ENCODE measurements around the gene EYS. TPM values are rescaled to one million over a fixed set of nuclear protein-coding genes. Genes with fewer than 3 reads are reported as not detected.

EYS gene
- total RNA-seq, 1 experiment from 2014 or later, result not detected

GRCh38 chr6:65253041-65253440, 454.0 kb downstream of the EYS start:
- DNase-seq (ENCODE audit: extremely low read depth, low read depth), result no peak

DNA sequence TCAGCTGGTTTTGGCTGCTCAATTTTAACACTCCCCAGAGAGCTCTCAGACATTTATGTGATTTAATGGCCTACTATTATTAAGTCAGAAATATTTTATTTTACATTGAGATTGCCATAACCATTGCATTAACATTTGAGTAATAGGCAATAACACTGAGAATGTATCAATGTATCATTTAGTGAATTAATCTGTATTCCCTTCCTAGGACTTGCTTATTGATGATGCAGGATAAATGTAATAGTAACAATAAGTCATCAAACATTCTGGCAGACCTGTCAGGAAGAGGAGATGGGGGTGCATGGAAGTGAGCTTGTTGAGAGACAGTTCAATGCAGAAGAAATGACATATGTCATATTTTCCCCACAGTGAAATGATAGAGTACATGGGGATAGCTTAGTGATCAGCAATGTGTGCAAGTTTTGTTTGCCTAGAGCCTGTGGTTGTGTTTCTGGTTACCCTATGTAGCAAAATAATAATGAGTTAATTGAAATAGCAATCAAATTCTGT, 458.9 kb downstream of the EYS start:
- no peak for DNase-seq (ENCODE audit: extremely low read depth, low read depth)

- no peak for DNase-seq (ENCODE audit: extremely low read depth, low read depth)
These were observed 475.4 kb downstream of the EYS start for GRCh38 chr6:65231616-65232015.

DNA sequence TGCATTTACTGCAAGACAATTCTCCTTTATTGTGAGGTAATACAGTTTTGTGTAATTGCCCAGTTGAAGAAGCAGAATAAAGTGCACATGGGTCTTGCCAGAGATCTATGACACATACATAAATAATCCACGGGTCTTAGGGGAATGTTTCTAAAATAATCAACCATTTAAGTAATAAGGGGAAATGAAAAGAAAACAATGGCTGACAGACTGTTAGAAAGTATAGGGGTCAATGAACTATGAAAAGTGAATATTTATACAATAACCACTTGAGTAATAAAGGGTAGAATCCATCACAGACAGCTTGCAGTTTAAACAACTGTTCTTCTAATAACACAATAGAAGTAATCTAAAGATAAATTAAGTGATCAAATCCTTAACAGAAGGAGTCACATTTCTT, 477.2 kb downstream of the EYS start:
- DNase-seq (ENCODE audit: extremely low read depth, low read depth), result no peak

DNA sequence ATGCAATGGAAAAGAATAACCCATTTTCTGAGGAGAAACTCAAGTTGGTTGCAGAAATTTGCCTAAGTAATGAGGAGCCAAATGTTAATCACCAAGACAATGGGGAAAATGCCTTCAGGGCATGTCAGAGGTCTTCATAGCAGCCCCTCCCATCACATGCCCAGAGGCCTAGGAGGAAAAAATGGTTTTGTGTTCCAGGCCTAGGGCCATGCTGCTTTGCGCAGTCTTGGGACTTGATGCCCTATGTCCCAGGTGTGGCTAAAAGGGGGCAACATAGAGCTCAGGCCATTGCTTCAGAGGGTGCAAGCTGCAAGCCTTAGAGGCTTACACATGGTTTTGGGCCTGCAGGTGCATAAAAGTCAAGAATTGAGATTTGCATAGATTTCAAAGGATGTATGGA, 485.9 kb downstream of the EYS start:
- no peak for DNase-seq (ENCODE audit: extremely low read depth, low read depth)

DNA sequence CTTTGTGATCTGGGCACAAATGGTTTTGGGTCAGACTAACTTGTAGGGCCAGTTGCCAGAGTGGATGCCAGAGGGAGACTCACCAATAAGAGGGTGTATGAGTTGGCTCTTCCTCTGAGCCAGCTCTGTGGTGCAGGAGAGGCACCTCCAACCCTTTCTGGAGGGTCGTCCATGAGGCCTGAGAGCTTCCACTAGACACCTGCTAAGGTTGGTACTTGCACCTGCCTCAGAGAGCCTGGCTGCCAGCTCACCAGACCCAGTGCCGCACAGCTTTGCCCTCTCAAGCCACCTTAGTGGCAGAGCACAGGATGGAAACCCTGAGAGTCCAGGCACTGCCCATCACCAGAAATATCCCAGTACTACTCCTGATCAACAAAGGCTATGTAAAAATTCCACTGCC, 504.3 kb downstream of the EYS start:
- DNase-seq (ENCODE audit: extremely low read depth, low read depth), result no peak

DNA sequence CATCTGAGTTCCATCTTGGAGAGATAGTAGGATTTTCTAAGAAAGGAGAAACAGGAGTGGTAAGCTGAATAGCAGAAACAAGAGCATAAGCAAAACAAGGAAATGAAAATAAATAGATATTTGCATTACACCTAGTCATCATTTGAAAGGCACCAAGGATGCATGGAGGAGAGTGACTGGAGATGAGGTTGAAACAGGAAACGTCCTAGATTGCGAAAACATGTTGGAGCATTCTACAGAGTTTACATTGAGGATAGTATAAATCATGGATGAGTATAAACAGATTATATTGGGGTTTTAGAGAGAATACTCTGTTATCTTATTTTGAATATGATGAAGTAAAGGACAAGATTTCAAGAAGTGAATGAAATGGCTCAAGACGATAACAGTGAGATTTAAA, 507.3 kb downstream of the EYS start:
- no peak for DNase-seq (ENCODE audit: extremely low read depth, low read depth)

GRCh38 chr6:65199121-65199520, 507.9 kb downstream of the EYS start:
- no peak for DNase-seq (ENCODE audit: extremely low read depth, low read depth)

DNA sequence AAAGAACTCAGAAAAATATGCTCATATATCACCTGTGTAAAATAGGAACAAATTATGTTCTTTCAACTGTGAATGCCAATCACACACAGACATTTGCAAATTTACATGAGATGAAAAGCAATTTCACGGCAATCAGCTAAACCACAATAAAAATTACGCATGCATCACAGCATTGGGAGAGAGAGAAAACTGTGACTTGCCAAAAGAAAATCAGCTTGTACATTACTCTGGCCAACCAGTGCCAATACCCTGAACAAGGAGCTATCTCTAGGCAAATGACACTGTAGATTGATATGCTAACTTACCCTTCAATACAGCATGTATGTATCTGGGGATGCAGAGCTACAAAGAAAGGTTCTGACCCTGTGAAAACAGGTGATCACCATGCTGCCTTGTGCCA, 515.6 kb downstream of the EYS start:
- DNase-seq (ENCODE audit: extremely low read depth, low read depth), result no peak

DNA sequence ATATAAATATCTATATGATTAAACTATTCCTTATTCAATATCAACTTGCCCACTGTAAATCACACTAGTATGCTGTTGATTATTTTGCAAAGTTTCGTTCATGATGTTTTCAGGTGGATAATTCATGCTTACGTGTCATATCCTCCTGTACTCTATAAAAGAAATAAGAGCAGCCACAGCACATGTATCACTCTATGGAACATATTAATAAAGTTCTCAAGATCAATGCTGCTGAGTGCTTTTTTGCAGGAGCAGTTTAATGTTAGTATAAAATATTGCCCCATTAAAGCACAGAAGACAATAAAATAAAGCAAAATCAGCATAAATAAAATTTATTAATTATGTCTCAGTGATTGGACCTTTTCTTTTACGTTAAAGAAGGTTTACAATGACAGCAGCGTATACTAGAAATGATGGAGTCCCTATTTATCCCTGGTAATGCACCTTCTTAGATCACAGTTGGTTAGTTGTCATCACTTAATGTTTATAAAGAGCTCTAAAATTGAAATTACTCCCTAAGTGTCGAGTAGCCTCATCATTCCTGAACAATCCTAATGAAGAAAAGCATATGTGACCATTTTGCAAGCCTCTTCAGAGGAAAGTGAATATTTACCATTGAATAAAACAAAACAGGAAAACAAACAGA, 517.7 kb downstream of the EYS start:
- no peak for DNase-seq (ENCODE audit: extremely low read depth, low read depth)

- no peak for DNase-seq (ENCODE audit: extremely low read depth, low read depth)
These were observed 520.2 kb downstream of the EYS start for GRCh38 chr6:65186826-65187225.

GRCh38 chr6:65182681-65183080, 524.3 kb downstream of the EYS start:
- no peak for DNase-seq (ENCODE audit: extremely low read depth, low read depth)

DNA sequence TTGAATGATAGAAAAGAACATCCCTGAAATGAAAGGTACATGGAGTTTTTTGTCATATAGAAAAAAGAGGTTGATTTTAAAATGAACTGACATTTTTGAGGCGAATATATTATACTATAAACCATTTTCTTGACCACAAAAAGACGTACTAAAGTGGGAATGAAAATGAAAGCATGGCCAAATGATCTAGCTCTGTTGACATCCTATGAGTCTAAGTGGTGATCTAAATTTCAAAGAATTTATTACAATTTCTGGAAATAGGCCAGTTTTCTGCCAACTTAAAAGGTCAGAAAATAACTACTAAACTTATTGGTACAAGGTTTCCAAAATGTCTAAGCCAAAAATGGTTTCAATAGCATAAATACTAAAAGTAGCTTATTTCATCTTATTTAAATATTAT, 536.8 kb downstream of the EYS start:
- DNase-seq (ENCODE audit: extremely low read depth, low read depth), result no peak

- no peak for DNase-seq (ENCODE audit: extremely low read depth, low read depth)
These were observed 545.4 kb downstream of the EYS start for GRCh38 chr6:65161661-65162060.

- no peak for DNase-seq (ENCODE audit: extremely low read depth, low read depth)
These were observed 550.0 kb downstream of the EYS start for GRCh38 chr6:65157025-65157424.

GRCh38 chr6:65155083-65155482, 551.9 kb downstream of the EYS start:
- no peak for DNase-seq (ENCODE audit: extremely low read depth, low read depth)

GRCh38 chr6:65149841-65150240, 557.2 kb downstream of the EYS start:
- no peak for DNase-seq (ENCODE audit: extremely low read depth, low read depth)

GRCh38 chr6:65148839-65149238, 558.2 kb downstream of the EYS start:
- no peak for DNase-seq (ENCODE audit: extremely low read depth, low read depth)

DNA sequence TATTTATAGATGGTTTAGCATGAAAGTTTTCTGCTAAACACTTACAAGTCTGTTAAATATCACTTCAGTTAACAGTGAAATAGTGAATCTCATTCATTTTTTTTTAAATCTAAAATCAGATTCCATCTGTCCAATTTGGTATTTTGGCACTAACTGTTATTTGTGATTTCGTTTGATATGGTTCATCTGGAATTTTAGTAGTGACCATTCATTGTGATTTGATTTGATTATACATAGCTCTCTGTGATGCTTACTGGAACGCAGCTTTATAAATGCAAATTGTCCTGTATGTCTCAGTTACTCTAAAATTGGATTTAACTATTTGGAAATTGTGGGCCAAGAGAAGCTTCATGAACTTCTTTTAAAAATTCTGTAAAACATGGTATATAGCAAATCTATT, 571.5 kb downstream of the EYS start:
- no peak for DNase-seq (ENCODE audit: extremely low read depth, low read depth)

- no peak for DNase-seq (ENCODE audit: extremely low read depth, low read depth)
These were observed 580.4 kb downstream of the EYS start for GRCh38 chr6:65126667-65127066.

DNA sequence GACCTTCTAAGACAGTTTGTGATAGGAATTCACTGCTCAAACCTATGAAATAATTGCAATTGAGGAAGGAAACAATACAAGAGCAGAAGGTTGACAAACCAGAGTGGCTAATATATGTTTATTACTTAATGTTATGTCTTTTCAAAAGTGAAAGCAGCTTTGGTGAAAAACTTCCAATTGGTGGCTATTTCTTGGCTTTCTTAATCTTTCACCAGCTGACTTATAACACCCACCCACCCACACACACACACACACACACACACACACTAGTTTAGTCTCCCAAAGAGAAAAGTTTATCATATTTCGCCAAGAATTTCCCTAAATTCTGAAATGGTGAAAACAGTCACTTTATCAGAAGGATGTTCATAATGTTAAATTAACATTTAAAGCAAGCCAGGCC, 583.5 kb downstream of the EYS start:
- no peak for DNase-seq (ENCODE audit: extremely low read depth, low read depth)

- DNase-seq (ENCODE audit: extremely low read depth, low read depth), result no peak
These were observed 589.1 kb downstream of the EYS start for GRCh38 chr6:65117817-65118409.

GRCh38 chr6:65116326-65116725, 590.7 kb downstream of the EYS start:
- no peak for DNase-seq (ENCODE audit: extremely low read depth, low read depth)
